Thyroid gland (tissue), 4 donors: ENCODE data around the gene PVALB.

Experiments
- POLR2A ChIP-seq, 2 donors: fragments of 450-650 bp; IDR thresholded peaks; one replicate each; pipeline ENCODE4 v1.6.1; 2017; ENCODE audit warnings: antibody characterized with exemption in 2 of 2, mild to moderate bottlenecking in 2 of 2, moderate library complexity in 1 of 2
- TF ChIP-seq, protein P1 (sequence below), 6 experiments: fragments of 200-600 bp in 3 of 6; fragments of 450-650 bp in 3 of 6; sonication (generic) in 3 of 6; IDR thresholded peaks; one replicate each; pipeline ENCODE4 v1.5.1; 2016 to 2019; ENCODE audit warnings: antibody characterized with exemption in 6 of 6, mild to moderate bottlenecking in 2 of 6, inconsistent platforms in 1 of 6, moderate library complexity in 1 of 6

DNA sequence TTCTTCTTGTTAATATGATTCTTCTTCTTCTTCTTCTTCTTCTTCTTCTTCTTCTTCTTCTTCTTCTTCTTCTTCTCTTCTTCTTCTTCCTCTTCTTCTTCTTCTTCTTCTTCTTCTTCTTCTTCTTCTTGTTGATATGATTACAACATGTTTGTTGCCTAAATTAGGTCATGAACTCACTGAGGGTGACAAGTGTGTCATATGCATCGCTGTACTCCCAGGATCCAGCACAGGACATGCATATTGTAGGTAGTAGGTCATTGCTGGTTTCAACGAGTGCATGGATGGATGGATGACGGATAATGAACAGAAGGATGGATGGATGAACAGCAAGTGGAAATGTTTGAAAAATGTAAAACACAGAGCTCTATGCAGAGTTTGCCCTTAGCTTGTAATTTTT, 14.9 kb upstream of the PVALB start:
- TF ChIP-seq, protein P1, sequence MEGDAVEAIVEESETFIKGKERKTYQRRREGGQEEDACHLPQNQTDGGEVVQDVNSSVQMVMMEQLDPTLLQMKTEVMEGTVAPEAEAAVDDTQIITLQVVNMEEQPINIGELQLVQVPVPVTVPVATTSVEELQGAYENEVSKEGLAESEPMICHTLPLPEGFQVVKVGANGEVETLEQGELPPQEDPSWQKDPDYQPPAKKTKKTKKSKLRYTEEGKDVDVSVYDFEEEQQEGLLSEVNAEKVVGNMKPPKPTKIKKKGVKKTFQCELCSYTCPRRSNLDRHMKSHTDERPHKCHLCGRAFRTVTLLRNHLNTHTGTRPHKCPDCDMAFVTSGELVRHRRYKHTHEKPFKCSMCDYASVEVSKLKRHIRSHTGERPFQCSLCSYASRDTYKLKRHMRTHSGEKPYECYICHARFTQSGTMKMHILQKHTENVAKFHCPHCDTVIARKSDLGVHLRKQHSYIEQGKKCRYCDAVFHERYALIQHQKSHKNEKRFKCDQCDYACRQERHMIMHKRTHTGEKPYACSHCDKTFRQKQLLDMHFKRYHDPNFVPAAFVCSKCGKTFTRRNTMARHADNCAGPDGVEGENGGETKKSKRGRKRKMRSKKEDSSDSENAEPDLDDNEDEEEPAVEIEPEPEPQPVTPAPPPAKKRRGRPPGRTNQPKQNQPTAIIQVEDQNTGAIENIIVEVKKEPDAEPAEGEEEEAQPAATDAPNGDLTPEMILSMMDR (IDR thresholded peaks at IDR 0.05) = no peak
- TF ChIP-seq POLR2A (IDR thresholded peaks at IDR 0.05) = no peak
